HuH-7 (cell line): ENCODE results near the gene RYR3.

Experiments
- DNase-seq: peaks from one replicate; pipeline ENCODE4 v3.0.0; 2011; ENCODE audit warnings: low spot score

Gene RYR3

DNA sequence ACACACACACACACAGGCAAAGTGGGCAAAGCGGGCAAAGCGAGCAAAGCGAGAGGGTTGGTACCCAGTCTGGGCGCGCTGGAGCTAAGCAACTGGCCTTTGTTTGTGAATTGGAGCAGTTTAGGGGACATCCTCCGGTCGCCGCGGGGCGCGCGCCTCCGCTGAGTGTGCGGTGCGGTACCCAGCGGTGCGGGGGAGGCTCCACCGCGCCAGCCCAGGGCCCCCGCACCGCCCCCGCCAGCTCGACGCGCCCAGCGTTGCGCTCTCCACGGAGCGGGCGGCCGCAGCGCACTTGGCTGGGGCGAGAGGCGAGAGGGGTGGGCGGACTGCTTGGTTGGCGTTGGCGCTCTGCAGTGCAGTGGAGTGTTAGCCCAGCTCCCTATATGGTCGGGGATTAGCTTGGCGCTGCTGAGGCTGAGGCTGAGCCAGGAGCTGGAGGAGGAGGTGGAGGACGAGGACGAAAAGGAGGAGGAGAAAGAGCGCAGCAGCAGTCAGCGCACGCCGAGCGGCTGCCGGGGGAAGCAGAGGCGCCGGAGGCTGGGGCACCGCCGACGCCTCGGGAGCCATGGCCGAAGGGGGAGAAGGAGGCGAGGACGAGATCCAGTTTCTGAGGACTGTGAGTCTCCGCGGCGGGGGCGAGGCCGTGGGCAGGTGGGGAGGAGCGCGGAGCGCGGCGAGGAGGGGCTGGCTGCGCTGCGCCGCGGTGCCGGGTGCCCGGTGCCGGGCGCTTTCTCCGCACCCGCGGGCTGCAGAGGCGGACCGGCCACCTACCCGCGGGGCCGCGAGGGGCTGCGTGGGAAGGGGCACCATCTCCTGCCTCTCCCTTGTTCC, at the start of gene RYR3:
TSS of gene RYR3 (plus strand) at position 487 of the 831 bp plus-strand sequence. CDS start at position 566, 79 bp downstream.
- no peak for DNase-seq

GRCh38 chr15:33262306-33262705, 48.5 kb upstream of the RYR3 start:
- DNase-seq: no peak

- no peak for DNase-seq
Observed at GRCh38 chr15:33277689-33278088, 33.1 kb upstream of the RYR3 start.

DNA sequence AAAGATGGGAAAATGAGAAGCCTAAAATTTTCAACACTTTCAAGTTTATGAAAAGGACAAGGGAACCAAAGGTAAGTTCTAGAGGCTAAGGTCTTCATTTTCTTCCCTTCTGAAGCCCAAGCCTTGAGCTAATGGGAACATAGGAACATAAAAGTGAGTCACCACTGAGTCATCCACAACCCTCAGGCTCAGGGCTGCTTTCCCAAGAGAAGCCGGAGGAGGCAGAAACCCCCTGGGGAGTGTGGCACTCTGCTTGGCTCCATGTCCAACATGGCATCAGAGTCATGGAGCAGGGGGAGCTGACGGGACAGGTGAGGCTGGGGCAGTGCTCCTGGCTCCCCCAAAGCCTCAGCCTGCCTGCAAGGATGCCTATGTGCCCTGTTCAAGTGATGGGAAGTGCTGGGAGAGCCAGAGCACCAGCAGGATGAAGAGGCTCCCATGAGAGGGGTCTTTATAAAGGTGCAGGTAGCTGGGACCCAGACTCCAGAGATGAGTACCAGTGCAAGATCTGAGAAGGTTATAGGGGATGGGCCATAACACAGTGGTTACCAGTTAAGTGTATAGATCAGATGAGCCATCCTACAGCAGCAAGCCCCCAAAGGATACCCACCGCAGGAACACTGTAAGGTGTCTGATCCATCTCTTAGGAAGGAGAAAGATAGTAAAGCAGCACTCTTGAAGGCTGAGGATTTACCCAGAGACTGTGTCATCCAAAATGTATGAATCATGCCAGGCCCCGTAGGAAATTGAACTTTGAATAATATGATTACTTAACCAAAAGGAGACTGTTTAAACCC, 31.8 kb upstream of the RYR3 start:
- DNase-seq: no peak

GRCh38 chr15:33279613-33280205, 31.1 kb upstream of the RYR3 start:
- DNase-seq: no peak

DNA sequence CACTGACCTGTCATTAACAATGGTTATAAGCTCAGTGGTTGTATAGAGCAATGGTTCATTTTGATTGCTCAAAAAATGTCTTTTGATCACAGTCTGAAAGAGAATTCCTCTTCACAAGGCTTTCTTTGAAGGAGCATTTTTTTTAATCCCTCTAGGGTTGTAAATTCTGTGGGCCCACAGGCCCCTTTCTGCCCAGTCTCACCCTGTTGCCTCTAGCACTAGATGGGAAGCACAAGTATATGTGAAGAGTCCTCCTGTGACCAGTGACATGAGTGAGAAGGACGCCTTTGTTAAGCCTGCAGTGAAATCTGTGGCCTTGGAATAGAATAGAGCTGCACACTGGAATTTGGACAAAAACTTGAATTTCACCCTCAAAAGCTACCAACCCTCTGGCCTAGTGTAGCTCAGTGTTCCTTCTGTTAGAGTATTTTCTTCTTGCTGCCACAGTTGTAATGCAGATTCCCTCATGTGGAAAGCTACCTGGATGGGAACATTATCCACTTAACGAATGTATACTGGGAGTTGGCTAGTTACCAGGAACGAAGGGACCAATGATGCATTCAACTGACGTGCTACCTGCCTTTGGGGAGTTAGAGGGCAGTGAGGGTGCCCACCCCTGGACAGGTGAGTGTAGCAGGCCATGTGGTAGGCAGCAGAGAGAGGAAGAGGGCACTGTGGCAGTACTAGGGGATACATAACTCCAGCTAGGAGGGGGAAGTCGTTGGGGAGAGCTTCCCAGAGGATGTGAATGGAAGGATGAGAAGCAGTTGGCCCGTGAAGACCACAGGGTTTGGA, 28.3 kb upstream of the RYR3 start:
- no peak for DNase-seq

DNA sequence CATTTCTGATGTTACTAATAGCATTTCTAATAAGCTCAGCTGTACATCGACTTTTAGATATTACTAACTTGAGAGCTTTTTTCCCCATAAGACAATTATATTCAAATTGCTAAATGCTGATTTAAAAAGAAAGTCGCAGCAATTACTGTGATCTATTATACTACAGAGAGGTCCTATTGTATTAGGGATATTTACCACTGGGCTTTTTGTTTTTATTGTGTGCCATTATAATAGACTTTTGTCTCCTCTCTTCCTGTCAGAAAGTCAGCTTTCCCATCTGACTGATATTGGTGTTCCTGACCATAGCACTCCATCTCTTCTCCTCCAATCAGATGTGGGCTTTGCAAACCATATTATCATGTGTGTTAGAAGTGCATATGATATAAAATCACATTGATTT, 27.2 kb upstream of the RYR3 start:
- no peak for DNase-seq

DNA sequence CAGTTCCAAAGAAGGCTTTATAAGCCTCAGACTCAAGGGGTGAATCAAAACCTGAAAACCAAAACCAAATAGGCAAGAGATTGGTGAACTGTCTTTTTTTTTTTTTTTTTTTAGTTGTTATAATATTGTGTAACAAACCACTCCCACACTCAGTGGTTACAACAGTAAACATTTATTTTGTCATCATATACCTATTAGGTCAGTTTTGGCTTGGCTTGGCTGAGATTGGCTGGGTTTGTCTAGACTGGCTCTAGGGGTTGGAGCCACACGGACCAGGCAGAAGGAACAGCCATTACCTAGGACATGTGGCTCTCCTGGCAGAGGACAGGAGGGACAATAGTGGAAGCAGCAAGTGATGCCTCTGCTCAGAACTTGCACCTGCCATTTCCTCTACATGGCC, 26.4 kb upstream of the RYR3 start:
- no peak for DNase-seq

GRCh38 chr15:33292717-33293307, 18.0 kb upstream of the RYR3 start:
- DNase-seq: peak; percentile 28

DNA sequence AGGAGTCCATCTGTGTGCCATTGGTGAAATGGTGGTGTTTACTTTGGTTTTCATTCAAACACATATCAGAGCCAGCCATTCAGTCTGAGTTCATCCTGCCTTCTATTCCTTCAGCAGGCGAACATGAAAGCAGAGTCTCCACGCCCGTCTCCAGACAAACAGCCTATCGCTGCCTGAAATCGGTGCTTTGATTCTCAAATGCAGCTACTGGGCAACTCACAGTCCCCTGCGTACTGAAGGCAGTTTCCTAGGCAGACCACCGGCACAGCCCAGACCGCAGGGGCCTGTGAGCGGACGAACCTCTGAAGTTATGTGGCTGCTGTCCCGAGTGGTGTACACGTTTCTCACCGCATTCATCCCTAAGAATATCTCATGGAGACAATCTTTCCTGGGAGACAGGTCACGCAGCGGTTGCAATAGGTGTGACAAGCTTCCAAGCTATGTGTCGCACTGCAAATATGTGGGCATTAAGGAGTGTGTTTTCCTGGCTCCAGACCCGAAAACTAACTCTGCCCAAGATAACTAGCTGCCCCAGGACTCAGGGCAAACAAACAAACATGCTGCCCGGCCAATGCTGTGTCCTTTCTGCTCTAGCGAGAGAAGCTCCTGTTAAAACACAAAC, 16.9 kb upstream of the RYR3 start:
- no peak for DNase-seq

DNA sequence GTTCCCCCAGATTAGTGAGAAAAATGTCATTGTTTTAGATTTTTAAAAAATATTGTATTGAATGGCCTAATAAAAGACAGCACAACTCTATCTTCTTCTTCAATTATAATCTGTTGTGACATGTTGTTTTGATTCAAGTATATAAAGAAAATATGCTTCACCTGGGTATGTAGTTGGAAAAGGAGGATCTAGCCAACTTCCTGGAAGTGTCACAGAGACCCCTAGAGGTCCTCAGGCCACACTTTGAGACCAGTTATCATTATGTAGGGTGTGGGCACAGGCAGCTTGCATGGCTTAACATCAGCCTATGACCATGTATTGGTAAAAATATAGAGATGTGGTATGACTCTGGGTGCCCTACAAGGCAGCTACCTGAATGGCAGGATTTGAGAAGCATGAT, 14.7 kb upstream of the RYR3 start:
- no peak for DNase-seq

DNA sequence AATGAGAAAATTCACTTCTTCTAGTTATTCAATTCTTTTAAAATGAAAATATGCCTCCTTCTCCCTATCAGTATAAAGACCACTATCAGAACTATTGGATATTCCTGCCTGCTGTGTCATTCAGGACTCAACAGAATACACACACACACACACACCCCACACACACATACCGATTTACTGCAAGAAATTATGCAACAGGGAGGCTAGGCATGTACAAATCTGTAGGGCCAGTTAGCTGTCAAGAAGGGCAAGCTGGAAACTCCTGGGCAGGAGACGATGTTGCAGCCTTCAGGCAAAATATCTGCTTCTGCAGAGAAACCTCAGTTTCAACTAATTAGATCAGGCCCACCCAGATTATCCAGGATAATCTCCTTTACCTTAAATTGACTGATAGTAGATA, 13.9 kb upstream of the RYR3 start:
- DNase-seq: no peak

- no peak for DNase-seq
Observed at GRCh38 chr15:33298631-33299030, 12.1 kb upstream of the RYR3 start.

- DNase-seq: no peak
Observed at GRCh38 chr15:33304924-33305323, 5.8 kb upstream of the RYR3 start.

DNA sequence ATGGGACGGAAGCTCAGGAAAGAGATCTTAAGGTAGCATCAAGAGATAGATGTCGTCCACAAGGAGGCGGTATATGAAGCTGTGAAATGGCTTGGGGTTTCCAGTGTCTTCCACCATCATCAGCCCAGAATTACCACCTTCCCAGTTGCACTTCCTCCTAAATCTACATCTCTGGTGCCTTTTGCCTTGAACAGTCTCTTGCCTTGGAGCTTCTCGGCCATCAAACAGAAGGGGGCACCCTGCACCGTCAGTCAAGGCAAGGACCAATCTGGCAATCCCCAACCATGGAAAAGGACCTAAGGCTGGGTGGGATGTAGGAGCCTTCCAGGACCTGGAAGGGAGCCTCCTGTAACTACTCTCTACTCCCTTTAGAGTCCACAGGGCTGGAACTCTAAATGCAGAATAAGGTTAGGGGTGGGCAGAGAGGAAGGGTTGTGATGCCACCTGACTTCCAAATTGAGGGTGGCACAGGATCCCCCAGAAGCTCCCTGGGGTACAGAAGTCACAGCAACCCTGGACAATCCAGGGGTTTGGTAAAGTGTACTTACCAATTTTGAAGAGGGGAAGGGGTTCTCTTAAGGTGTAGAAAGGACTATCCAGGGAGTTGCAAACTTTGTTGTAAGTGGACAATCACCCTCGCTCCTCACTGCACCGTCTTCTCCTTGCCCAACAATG, 1.0 kb upstream of the RYR3 start:
- DNase-seq: no peak

DNA sequence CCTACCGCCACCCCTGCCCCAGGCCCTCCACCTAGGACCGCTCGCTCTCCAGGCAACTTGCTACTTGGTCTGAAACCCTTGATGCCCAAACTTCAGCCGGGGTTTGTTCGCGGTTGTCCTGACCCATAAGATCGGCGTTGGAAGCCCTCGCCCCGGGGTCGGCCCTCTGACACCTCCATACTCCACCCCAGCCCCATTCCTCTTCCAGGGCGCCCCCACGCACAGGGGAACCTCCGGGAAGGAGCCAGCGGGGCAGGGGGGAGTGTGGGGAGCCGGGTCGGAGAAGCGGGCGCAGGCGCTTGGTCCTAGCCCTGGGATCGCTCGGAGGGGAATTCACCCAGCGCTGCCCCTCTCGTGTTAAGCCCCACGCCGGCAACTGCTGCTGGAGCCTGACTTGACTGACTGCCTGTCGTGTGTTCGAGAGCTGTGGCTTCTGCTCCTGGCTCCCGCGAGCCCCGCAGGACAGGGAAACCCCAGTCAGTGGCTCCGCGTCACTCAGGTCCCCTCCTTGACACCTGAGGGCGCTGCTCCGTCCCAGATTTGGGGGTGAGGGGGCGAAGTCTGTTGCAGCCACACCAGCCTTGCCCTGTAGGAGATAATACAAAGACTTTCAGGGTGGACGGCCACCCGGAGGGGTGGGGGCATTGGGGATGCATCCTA, 675 bp downstream of the RYR3 start:
- no peak for DNase-seq

DNA sequence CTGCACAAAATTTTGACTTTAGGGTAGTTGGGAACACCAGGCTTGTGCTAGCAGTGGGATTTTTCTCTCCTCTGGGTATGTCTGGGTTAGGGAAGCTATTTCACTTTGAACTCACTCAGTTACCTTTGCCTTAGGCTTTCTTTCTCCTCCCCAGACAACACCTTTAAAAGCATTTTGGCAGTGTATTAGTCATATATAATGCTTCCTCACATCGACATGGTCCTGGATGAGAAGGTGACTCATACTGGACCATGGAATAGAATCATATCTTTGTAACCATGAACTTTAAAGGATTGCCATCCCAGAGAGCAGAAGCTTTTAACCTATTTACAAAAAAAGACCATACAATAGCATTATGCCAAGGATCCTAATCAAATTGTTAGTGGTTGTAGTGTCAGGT, 2.7 kb downstream of the RYR3 start:
- DNase-seq: no peak

GRCh38 chr15:33314069-33314468, 3.3 kb downstream of the RYR3 start:
- DNase-seq: no peak

- DNase-seq: no peak
Observed at GRCh38 chr15:33315044-33315443, 4.3 kb downstream of the RYR3 start.

- no peak for DNase-seq
Observed at GRCh38 chr15:33317896-33318295, 7.1 kb downstream of the RYR3 start.
